Cerebellar nuclear complex (tissue), 1 donor: ENCODE results near the gene HES5.

Source experiments
- DNase-seq, 2 experiments: peaks; one replicate each; lab custom pipeline; 2025; lab: John Stamatoyannopoulos, UW

The HES5 gene

GRCh38 chr1:2499986-2500596, 30.0 kb downstream of the HES5 start:
- DNase-seq = no peak

GRCh38 chr1:2499260-2499659, 30.8 kb downstream of the HES5 start:
- DNase-seq = no peak

- no peak for DNase-seq
These were observed 31.4 kb downstream of the HES5 start for GRCh38 chr1:2498648-2499047.

GRCh38 chr1:2497891-2498290, 32.2 kb downstream of the HES5 start:
- no peak for DNase-seq

GRCh38 chr1:2496746-2497145, 33.3 kb downstream of the HES5 start:
- DNase-seq = no peak

- no peak for DNase-seq
These were observed 33.9 kb downstream of the HES5 start for GRCh38 chr1:2496087-2496622.

GRCh38 chr1:2495546-2495945, 34.5 kb downstream of the HES5 start:
- no peak for DNase-seq

- peak; percentile 43 to 78 for DNase-seq
These were observed 35.0 kb downstream of the HES5 start for GRCh38 chr1:2495026-2495425.

GRCh38 chr1:2494323-2494693, 35.8 kb downstream of the HES5 start:
- DNase-seq = no peak

- DNase-seq = peak in 1 of 2 experiments; percentile 13
These were observed 36.3 kb downstream of the HES5 start for GRCh38 chr1:2493691-2494322.

- no peak for DNase-seq
These were observed 36.8 kb downstream of the HES5 start for GRCh38 chr1:2493218-2493617.

- peak in 1 of 2 experiments; percentile 70 for DNase-seq
These were observed 38.0 kb downstream of the HES5 start for GRCh38 chr1:2492091-2492490.

GRCh38 chr1:2489615-2490014, 40.4 kb downstream of the HES5 start:
- DNase-seq = no peak

- DNase-seq = no peak
These were observed 41.4 kb downstream of the HES5 start for GRCh38 chr1:2488688-2489087.

GRCh38 chr1:2486558-2486957, 43.5 kb downstream of the HES5 start:
- DNase-seq = no peak

GRCh38 chr1:2486041-2486440, 44.0 kb downstream of the HES5 start:
- no peak for DNase-seq

GRCh38 chr1:2483970-2484369, 46.1 kb downstream of the HES5 start:
- DNase-seq = no peak

- no peak for DNase-seq
These were observed 47.0 kb downstream of the HES5 start for GRCh38 chr1:2483026-2483425.

- no peak for DNase-seq
These were observed 47.5 kb downstream of the HES5 start for GRCh38 chr1:2482588-2482987.

GRCh38 chr1:2481885-2482284, 48.2 kb downstream of the HES5 start:
- DNase-seq = no peak

GRCh38 chr1:2480986-2481364, 49.1 kb downstream of the HES5 start:
- no peak for DNase-seq

GRCh38 chr1:2480236-2480985, 49.7 kb downstream of the HES5 start:
- no peak for DNase-seq

- no peak for DNase-seq
These were observed 50.4 kb downstream of the HES5 start for GRCh38 chr1:2479618-2480017.
